HL-60 (cell line): ENCODE results near the gene GAL3ST2.

ENCODE experiments used
- GABPA ChIP-seq: IDR thresholded peaks from 2 replicates; pipeline ENCODE4 v1.6.1; 2012; ENCODE audit warnings: low read depth
- TF ChIP-seq, protein P1 (sequence below): IDR thresholded peaks from one replicate; pipeline ENCODE4 v1.5.1; 2011; ENCODE audit warnings: low read length, control low read depth, inconsistent platforms; ENCODE audit not compliant: insufficient read depth

GRCh38 chr2:241822264-241822623, 45.6 kb downstream of the GAL3ST2 start:
- no peak for TF ChIP-seq GABPA
- TF ChIP-seq, protein P1, sequence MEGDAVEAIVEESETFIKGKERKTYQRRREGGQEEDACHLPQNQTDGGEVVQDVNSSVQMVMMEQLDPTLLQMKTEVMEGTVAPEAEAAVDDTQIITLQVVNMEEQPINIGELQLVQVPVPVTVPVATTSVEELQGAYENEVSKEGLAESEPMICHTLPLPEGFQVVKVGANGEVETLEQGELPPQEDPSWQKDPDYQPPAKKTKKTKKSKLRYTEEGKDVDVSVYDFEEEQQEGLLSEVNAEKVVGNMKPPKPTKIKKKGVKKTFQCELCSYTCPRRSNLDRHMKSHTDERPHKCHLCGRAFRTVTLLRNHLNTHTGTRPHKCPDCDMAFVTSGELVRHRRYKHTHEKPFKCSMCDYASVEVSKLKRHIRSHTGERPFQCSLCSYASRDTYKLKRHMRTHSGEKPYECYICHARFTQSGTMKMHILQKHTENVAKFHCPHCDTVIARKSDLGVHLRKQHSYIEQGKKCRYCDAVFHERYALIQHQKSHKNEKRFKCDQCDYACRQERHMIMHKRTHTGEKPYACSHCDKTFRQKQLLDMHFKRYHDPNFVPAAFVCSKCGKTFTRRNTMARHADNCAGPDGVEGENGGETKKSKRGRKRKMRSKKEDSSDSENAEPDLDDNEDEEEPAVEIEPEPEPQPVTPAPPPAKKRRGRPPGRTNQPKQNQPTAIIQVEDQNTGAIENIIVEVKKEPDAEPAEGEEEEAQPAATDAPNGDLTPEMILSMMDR, result no peak
